ENCODE data around the gene PPIL6. TPM values are rescaled to one million over a fixed set of nuclear protein-coding genes. Genes with fewer than 3 reads are reported as not detected.

PPIL6 gene
- total RNA-seq, 4 donors from 2014 or later = 2.2 to 9.2 (median 5.5) TPM

GRCh38 chr6:109344226-109344625 lies 96.2 kb downstream of the PPIL6 start:
- DNase-seq (ENCODE audit: extremely low spot score) = no peak
- Histone ChIP-seq H3K27me3 (no peaks in the 10 kb centered on the region), H3K27ac (replicated peaks in 1 of 4) (no peak overlapping the region), H3K4me1 (peaks cover under 1 to 1% (median under 1%) of the 10 kb centered on the region in 4 donors), H3K36me3 (no peaks in the 10 kb centered on the region), H3K9me3 (no peaks in the 10 kb centered on the region), H3K4me3 (no peak overlapping the region)
- 88% methylated on average over 2 of the region's 2 CpGs for WGBS
- intact Hi-C loops (cut with DNase I) = no loop called here
- no peak for TF ChIP-seq POLR2AphosphoS5 (IDR thresholded peaks at IDR 0.05)

DNA sequence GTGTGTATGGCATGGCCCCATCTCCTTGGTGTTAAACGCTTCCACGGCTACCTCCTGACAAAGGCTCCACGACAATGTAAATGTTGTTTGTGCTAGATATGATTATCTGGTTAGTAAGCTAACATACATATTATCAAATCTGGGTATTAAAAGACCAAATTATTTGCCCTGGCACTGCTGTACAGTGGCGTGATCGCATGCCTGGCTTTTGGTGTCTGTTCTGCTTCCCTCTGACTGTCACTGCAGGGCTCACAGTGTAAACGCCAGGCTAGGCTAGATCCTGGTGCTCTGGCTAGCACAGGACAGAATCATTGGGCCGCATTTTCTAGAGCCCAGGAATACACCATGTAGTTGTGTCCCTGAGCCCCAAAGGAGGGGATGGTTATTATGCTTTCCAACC lies 96.9 kb downstream of the PPIL6 start:
- Histone ChIP-seq H3K27ac (replicated peaks in 1 of 4) (no peak overlapping the region), H3K4me3 (no peak overlapping the region), H3K9me3 (no peaks in the 10 kb centered on the region), H3K36me3 (no peaks in the 10 kb centered on the region), H3K4me1 (no peaks in the 10 kb centered on the region), H3K27me3 (no peaks in the 10 kb centered on the region)
- TF ChIP-seq EP300 (IDR thresholded peaks at IDR 0.05) = no peak
- no peak for TF ChIP-seq POLR2AphosphoS5 (IDR thresholded peaks at IDR 0.05)
- no peak for TF ChIP-seq CTCF (IDR thresholded peaks at IDR 0.05)
- no peak for TF ChIP-seq POLR2A (IDR thresholded peaks at IDR 0.05; ENCODE audit: low read depth)
- intact Hi-C loops (cut with DNase I) = no loop called here
- no peak for DNase-seq (ENCODE audit: extremely low spot score)
- WGBS = 94% methylated on average over 7 of the region's 7 CpGs

- no peak for TF ChIP-seq CTCF (IDR thresholded peaks at IDR 0.05)
- TF ChIP-seq POLR2A (IDR thresholded peaks at IDR 0.05; ENCODE audit: low read depth) = no peak
- TF ChIP-seq EP300 (IDR thresholded peaks at IDR 0.05) = no peak
- no peak for TF ChIP-seq POLR2AphosphoS5 (IDR thresholded peaks at IDR 0.05)
- H3K4me1 ChIP-seq = no peaks in the 10 kb centered on the region
- WGBS = 97% methylated on average over 6 of the region's 6 CpGs
- no peak for DNase-seq (ENCODE audit: extremely low spot score)
- intact Hi-C loops (cut with DNase I) = no loop called here
- no peak overlapping the region for H3K4me3 ChIP-seq
- no peaks in the 10 kb centered on the region for H3K36me3 ChIP-seq
- no peaks in the 10 kb centered on the region for H3K9me3 ChIP-seq
- H3K27ac ChIP-seq (replicated peaks in 1 of 4) = no peak overlapping the region
- no peaks in the 10 kb centered on the region for H3K27me3 ChIP-seq
Observed at GRCh38 chr6:109342911-109343310, 97.5 kb downstream of the PPIL6 start.

DNA sequence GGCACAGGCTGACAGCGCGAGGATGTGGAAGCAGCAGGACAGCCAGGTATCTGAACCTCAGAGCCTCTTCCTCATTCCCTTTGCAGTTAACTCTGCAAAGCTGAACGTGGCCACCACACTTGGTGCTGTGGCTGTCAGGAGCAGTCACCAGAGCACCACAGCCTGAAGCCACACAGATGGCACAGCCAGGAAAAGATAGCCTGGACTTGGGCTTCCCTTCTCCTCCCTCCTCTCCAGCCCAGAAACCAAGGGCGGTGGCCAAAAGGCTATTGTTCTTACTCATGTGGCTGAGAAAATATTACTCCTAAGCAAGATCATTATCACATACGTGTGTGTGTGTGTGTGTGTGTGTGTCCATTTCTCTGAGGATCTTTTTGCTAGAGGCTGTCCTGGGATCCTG lies 97.9 kb downstream of the PPIL6 start:
- no peaks in the 10 kb centered on the region for H3K4me1 ChIP-seq

DNA sequence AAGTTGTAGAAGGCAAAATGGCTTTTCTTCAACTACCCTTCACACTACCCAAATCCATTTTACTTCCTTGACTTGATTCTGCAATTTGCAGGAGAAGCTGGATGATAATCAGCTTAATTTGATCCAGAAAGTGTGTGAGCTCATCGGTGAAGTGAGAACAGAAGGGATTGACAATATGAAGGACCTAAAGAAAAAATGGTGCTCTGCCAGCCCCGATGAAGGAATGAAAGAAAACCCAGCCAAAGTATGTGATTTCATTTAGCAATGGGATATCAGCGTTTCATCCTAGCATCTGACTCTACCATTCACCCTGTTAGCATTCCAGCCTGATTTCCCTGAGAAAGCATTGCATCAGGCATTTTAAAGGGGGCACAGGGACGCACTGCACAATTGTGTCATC lies 99.6 kb downstream of the PPIL6 start:
- Histone ChIP-seq H3K27ac (replicated peaks in 1 of 4) (no peak overlapping the region), H3K4me3 (no peak overlapping the region), H3K27me3 (no peaks in the 10 kb centered on the region), H3K9me3 (no peaks in the 10 kb centered on the region), H3K4me1 (peaks cover 4 to 9% (median 7%) of the 10 kb centered on the region in 4 donors), H3K36me3 (no peaks in the 10 kb centered on the region)
- no peak for DNase-seq (ENCODE audit: extremely low spot score)
- WGBS = 79% methylated on average over 4 of the region's 4 CpGs
- intact Hi-C loops (cut with DNase I) = no loop called here
- TF ChIP-seq POLR2A (IDR thresholded peaks at IDR 0.05; ENCODE audit: low read depth) (no peak), POLR2AphosphoS5 (IDR thresholded peaks at IDR 0.05) (no peak), CTCF (IDR thresholded peaks at IDR 0.05) (no peak), EP300 (IDR thresholded peaks at IDR 0.05) (no peak)

More for the DNA sequence above, 97.9 kb downstream of the PPIL6 start:
- Histone ChIP-seq H3K36me3 (no peaks in the 10 kb centered on the region), H3K9me3 (no peaks in the 10 kb centered on the region), H3K27me3 (no peaks in the 10 kb centered on the region), H3K4me3 (no peak overlapping the region), H3K27ac (replicated peaks in 1 of 4) (no peak overlapping the region)
- DNase-seq (ENCODE audit: extremely low spot score) = no peak
- 75% methylated on average over 5 of the region's 5 CpGs for WGBS
- TF ChIP-seq EP300 (IDR thresholded peaks at IDR 0.05) = no peak
- no peak for TF ChIP-seq POLR2AphosphoS5 (IDR thresholded peaks at IDR 0.05)
- TF ChIP-seq CTCF (IDR thresholded peaks at IDR 0.05) = no peak
- TF ChIP-seq POLR2A (IDR thresholded peaks at IDR 0.05; ENCODE audit: low read depth) = no peak
- intact Hi-C loops (cut with DNase I) = no loop called here

Other genes with a start within 250 kb of the PPIL6 start
- gene CD164, start 58.2 kb downstream of the PPIL6 start, total RNA-seq = 100 to 1,000 TPM in 3 of 4 donors, 10 to 100 TPM in 1; 94.4 to 139 (median 120) TPM
- 1 to 10 TPM; 4.6 to 7.6 (median 6.4) TPM for gene SMPD2, start 96 bp upstream of the PPIL6 start, total RNA-seq
- 10 to 100 TPM; 20.0 to 27.1 (median 23.5) TPM for gene MICAL1, start 15.1 kb upstream of the PPIL6 start, total RNA-seq
- gene ZBTB24, start 42.6 kb upstream of the PPIL6 start, total RNA-seq = 1 to 10 TPM; 5.3 to 6.4 (median 5.9) TPM

Measured in esophagus muscularis mucosa (tissue), 4 donors.